K562 (cell line): ENCODE measurements around the gene EPM2A. TPM values are rescaled to one million over a fixed set of nuclear protein-coding genes. Genes with fewer than 3 reads are reported as not detected.
A peak's percentile ranks its signal among the peaks of the same experiment; 100 is the strongest.

Experiments
- ARHGAP35 ChIP-seq: fragments of 450-650 bp; IDR thresholded peaks from 2 replicates; pipeline ENCODE4 v1.6.1; 2018; ENCODE audit not compliant: partially characterized antibody
- CHAMP1 ChIP-seq: fragments of 450-650 bp; IDR thresholded peaks from 2 replicates; pipeline ENCODE4 v1.6.1; 2016; ENCODE audit warnings: mild to moderate bottlenecking
- CHD4 ChIP-seq: fragments of 200-600 bp; sonication (generic); IDR thresholded peaks from 3 replicates; pipeline ENCODE4 v1.6.1; 2012; ENCODE audit warnings: low read depth, mild to moderate bottlenecking, mixed read lengths, low read length, inconsistent platforms; ENCODE audit not compliant: insufficient read depth, insufficient replicate concordance, poor library complexity, severe bottlenecking
- E2F4 ChIP-seq: sonication (generic); formaldehyde crosslinking; IDR thresholded peaks from 2 replicates; pipeline ENCODE4 v1.8.0; 2022; ENCODE audit warnings: mild to moderate bottlenecking, low read depth, missing genetic modification reagents
- EHMT2 ChIP-seq: fragments of 450-650 bp; IDR thresholded peaks from 2 replicates; pipeline ENCODE4 v1.6.1; 2018; ENCODE audit warnings: antibody characterized with exemption
- FOXA1 ChIP-seq: fragments of 450-650 bp; IDR thresholded peaks from 2 replicates; pipeline ENCODE4 v1.6.1; 2016; ENCODE audit warnings: mild to moderate bottlenecking, borderline replicate concordance
- FOXK1 ChIP-seq: sonication (generic); formaldehyde crosslinking; IDR thresholded peaks from 2 replicates; pipeline ENCODE4 v1.8.0; 2022; ENCODE audit warnings: missing genetic modification reagents, mild to moderate bottlenecking, borderline replicate concordance
- HNRNPH1 ChIP-seq: fragments of 200-400 bp; formaldehyde crosslinking; optimal IDR thresholded peaks from 2 replicates; pipeline ENCODE3; 2017; ENCODE audit warnings: low read depth, mild to moderate bottlenecking, low read length, moderate library complexity
- HNRNPL ChIP-seq: fragments of 200-400 bp; formaldehyde crosslinking; IDR thresholded peaks from 2 replicates; pipeline ENCODE4 v1.6.1; 2017; ENCODE audit warnings: low read depth, mild to moderate bottlenecking, low read length
- KDM4B ChIP-seq, 2 experiments: fragments of 450-650 bp in 1 of 2; sonication (generic) in 1 of 2; IDR thresholded peaks; 2 replicates each; pipeline ENCODE4 v1.6.1; 2016 to 2017; ENCODE audit warnings: borderline replicate concordance in 2 of 2, antibody characterized with exemption in 1 of 2, low read depth in 1 of 2, mild to moderate bottlenecking in 1 of 2
- MAFF ChIP-seq: IDR thresholded peaks from 2 replicates; pipeline ENCODE4 v1.6.1; 2012; ENCODE audit warnings: low read length, improper control_type of control experiment
- MED1 ChIP-seq: sonication (generic); formaldehyde crosslinking; IDR thresholded peaks from 2 replicates; pipeline ENCODE4 v1.8.1; 2023; ENCODE audit warnings: missing genetic modification reagents, borderline replicate concordance
- NCOA1 ChIP-seq: fragments of 450-650 bp; IDR thresholded peaks from 2 replicates; pipeline ENCODE4 v1.6.1; 2016; ENCODE audit warnings: low read depth
- PPARD ChIP-seq: fragments of 250-450 bp; sonication (Bioruptor Pico); IDR thresholded peaks from 2 replicates; pipeline ENCODE4 v1.8.0; 2022; ENCODE audit warnings: inconsistent platforms, mild to moderate bottlenecking, moderate library complexity
- SAFB2 ChIP-seq: fragments of 200-400 bp; formaldehyde crosslinking; IDR thresholded peaks from 2 replicates; pipeline ENCODE4 v1.6.1; 2018; ENCODE audit warnings: borderline replicate concordance, low read length, low read depth, moderate library complexity; ENCODE audit not compliant: severe bottlenecking
- STAT5B ChIP-seq: fragments of 250-450 bp; sonication (Bioruptor Pico); IDR thresholded peaks from 2 replicates; pipeline ENCODE4 v1.8.0; 2021; ENCODE audit warnings: mild to moderate bottlenecking, inconsistent platforms
- ZNF12 ChIP-seq: sonication (generic); formaldehyde crosslinking; IDR thresholded peaks from 2 replicates; pipeline ENCODE4 v1.4.0; 2020; ENCODE audit warnings: mild to moderate bottlenecking, missing genetic modification reagents
- ZNF395 ChIP-seq: fragments of 200-800 bp; sonication (Bioruptor generic); IDR thresholded peaks from 2 replicates; pipeline ENCODE4 v1.6.1; 2017; ENCODE audit warnings: missing genetic modification characterization, missing compliant biosample characterization
- ZNF639 ChIP-seq, 2 experiments: fragments of 200-800 bp in 1 of 2; sonication (Bioruptor generic) in 1 of 2; sonication (generic) in 1 of 2; formaldehyde crosslinking in 1 of 2; IDR thresholded peaks in 1 of 2; conservative IDR thresholded peaks in 1 of 2; 2 replicates each; pipeline versions ENCODE4 v1.5.0 to v1.6.1; 2016 to 2020; ENCODE audit warnings: missing compliant biosample characterization in 1 of 2, missing genetic modification characterization in 1 of 2, missing genetic modification reagents in 1 of 2
- polyA plus RNA-seq, 8 experiments: library from polyadenylated mRNA; depleted of rRNA in 4 of 8; stranded (reverse) in 5 of 8; unstranded in 3 of 8; fragments of >200 nt; fragmentation: Nextera tagmentation in 2 of 8; fragmentation: Illumina TruSeq in 1 of 8; extraction: Ambion mirVana in 2 of 8; extraction: Trizol in 1 of 8; gene quantifications; 2 replicates each; pipeline versions ENCODE4 v1.2.1 to v1.2.3, GENCODE V29; 2011 to 2014; ENCODE audit warnings: inconsistent platforms in 1 of 8, missing spikeins in 1 of 8
- total RNA-seq, 7 experiments: library from RNA; depleted of rRNA in 6 of 7; stranded (reverse); fragments of >200 nt in 6 of 7; fragmentation: Illumina TruSeq in 2 of 7; extraction: Trizol in 2 of 7; gene quantifications; 2 replicates each; pipeline versions ENCODE4 v1.2.1 to v1.2.3, GENCODE V29; 2011 to 2021; ENCODE audit warnings: low replicate concordance in 1 of 7

EPM2A gene
- total and polyA plus RNA-seq, 9 of the 15 experiments (the other 6 are each of a cell fraction or from before 2014, with no cell fraction given) = 0.35 to 5.3 (median 2.5) TPM

GRCh38 chr6:145735356-145736165 lies at the start of gene EPM2A (continued):
- TF ChIP-seq SAFB2 (no peak), ZNF395 (CRISPR knock-in tag) (peak; percentile 87; the same call in 1 of the 2 replicates), FOXA1 (no peak), ZNF12 (peak; percentile 75), EHMT2 (0 out of 2 replicates have a peak, but pooled peaks have one; percentile 6), ZNF639 (CRISPR knock-in tag; conservative IDR thresholded peaks at IDR 0.05 in 1 of 2, IDR thresholded peaks at IDR 0.05 in 1 of 2) (no peak), E2F4 (CRISPR knock-in tag) (0 out of 2 replicates have a peak, but pooled peaks have one; percentile 21), CHD4 (no peak), MED1 (CRISPR knock-in tag) (no peak), KDM4B (IDR thresholded peaks at IDR 0.05; ENCODE audit: borderline replicate concordance in 2 of 2, low read depth in 1 of 2) (no peak), HNRNPL (peak; percentile 91), MAFF (no peak), FOXK1 (CRISPR knock-in tag) (no peak), PPARD (CRISPR knock-in tag) (no peak), ARHGAP35 (no peak), NCOA1 (peak; percentile 32; the same call in 1 of the 2 replicates), STAT5B (CRISPR knock-in tag) (no peak), CHAMP1 (no peak), HNRNPH1 (no peak)
